HG03457 (cell line): Measurements from ENCODE around the gene LAIR2.
"Not testable (repeated sequence)": the region's sequence is repeated elsewhere in the genome, so short reads cannot be mapped to it uniquely, and the experiment has no call there.

Source experiments
- ATAC-seq: cut with Tn5 transposase; IDR thresholded peaks from one replicate; pipeline ENCODE4 v1.9.1; 2021; ENCODE audit warnings: moderate number of reproducible peaks; ENCODE audit not compliant: unreplicated experiment

Gene LAIR2

GRCh38 chr19:54492568-54492967 lies 10.1 kb upstream of the LAIR2 start:
- no peak for ATAC-seq

GRCh38 chr19:54493056-54493455 lies 9.6 kb upstream of the LAIR2 start:
- not testable (repeated sequence) for ATAC-seq

- no peak for ATAC-seq
Measured at GRCh38 chr19:54493967-54494585, 8.6 kb upstream of the LAIR2 start.

GRCh38 chr19:54495284-54495683 lies 7.3 kb upstream of the LAIR2 start:
- not testable (repeated sequence) for ATAC-seq

- not testable (repeated sequence) for ATAC-seq
Measured at GRCh38 chr19:54497747-54498450, 4.7 kb upstream of the LAIR2 start.

GRCh38 chr19:54498451-54498772 lies 4.2 kb upstream of the LAIR2 start:
- ATAC-seq, result not testable (repeated sequence)

GRCh38 chr19:54505542-54505941 lies 2.9 kb downstream of the LAIR2 start:
- ATAC-seq, result not testable (repeated sequence)

GRCh38 chr19:54506079-54506478 lies 3.4 kb downstream of the LAIR2 start:
- no peak for ATAC-seq

- not testable (repeated sequence) for ATAC-seq
Measured at GRCh38 chr19:54507038-54507717, 4.5 kb downstream of the LAIR2 start.

- ATAC-seq, result no peak
Measured at GRCh38 chr19:54507824-54508223, 5.2 kb downstream of the LAIR2 start.

- ATAC-seq, result not testable (repeated sequence)
Measured at GRCh38 chr19:54508487-54508886, 5.9 kb downstream of the LAIR2 start.

GRCh38 chr19:54509200-54509940 lies 6.7 kb downstream of the LAIR2 start:
- ATAC-seq, result not testable (repeated sequence)

GRCh38 chr19:54515156-54515555 lies 12.5 kb downstream of the LAIR2 start:
- ATAC-seq, result no peak

- ATAC-seq, result no peak
Measured at GRCh38 chr19:54517483-54517882, 14.9 kb downstream of the LAIR2 start.

GRCh38 chr19:54518844-54519243 lies 16.2 kb downstream of the LAIR2 start:
- ATAC-seq, result no peak

GRCh38 chr19:54521022-54521859 lies 18.6 kb downstream of the LAIR2 start:
- no peak for ATAC-seq

GRCh38 chr19:54521860-54522513 lies 19.4 kb downstream of the LAIR2 start:
- no peak for ATAC-seq

GRCh38 chr19:54523403-54523802 lies 20.8 kb downstream of the LAIR2 start:
- no peak for ATAC-seq

GRCh38 chr19:54525636-54526035 lies 23.0 kb downstream of the LAIR2 start:
- no peak for ATAC-seq

GRCh38 chr19:54526972-54527371 lies 24.3 kb downstream of the LAIR2 start:
- ATAC-seq, result no peak
